H54 (cell line): ENCODE measurements around the gene SMURF1.

Experiments
- DNase-seq: peaks from one replicate; pipeline ENCODE4 v3.0.0; 2011; ENCODE audit warnings: low spot score, mixed read lengths; ENCODE audit not compliant: insufficient read length
- FAIRE-seq: peaks from 3 replicates; lab custom pipeline; 2011; peaks lifted over from hg19 to GRCh38; lab: Jason Lieb, UNC
- POLR2A ChIP-seq: IDR thresholded peaks from 2 replicates; pipeline ENCODE4 v1.6.1; 2011; ENCODE audit warnings: low read depth, mild to moderate bottlenecking, low read length

The SMURF1 gene

DNA sequence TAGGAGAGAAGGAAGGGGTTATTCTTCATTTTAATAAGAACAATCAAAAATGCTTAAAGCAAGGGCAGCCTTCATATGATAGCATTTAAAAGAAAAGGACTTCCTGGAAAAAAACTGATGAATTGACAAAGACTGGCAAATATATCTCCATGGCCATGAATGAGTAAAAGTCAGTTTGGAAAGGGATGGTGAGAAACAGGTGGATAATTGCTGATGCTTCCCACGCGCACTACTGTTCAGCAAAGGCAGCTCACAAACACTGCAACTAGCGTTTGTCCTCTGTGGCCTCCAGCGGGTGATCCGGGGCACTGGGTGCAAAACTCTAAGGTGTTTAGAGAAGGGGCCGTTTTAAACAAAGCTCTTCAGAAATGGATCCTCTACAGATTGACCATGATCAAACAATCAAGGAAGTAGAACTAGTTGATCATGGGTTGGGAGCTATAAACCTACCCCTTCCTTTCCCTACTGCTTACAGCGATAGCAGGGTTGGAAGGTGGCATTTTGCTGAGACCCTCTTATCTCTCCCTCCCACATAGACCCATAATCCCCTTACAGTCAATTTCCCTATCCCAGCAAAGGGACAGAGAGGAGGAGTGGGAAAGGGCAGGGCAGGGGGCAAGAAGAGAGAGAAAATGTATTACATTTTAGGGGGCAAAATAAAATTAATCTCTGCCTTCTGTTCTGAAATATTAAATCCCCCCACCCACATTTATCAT lies 53.8 kb downstream of the SMURF1 start:
- no peak for DNase-seq
- no peak for TF ChIP-seq POLR2A
- FAIRE-seq = no peak

DNA sequence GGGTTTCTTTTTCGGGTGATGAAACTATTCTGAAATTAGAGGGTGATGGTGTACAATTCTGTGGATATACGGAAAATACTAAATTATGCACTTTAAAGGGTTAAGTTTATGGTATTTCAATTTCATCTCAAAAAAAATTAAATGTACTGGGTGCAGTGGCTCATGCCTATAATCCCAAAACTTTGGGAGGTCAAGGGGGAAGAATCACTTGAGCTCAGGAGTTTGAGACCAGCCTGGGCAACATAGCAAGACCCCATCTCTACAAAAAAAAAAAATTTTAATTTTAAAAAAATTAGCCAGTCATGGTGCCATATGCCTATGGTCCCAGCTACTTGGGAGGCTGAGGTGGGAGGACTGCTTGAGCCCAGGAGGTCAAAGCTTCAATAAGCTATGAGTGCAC lies 57.0 kb downstream of the SMURF1 start:
- TF ChIP-seq POLR2A = no peak
- no peak for DNase-seq
- FAIRE-seq = no peak

GRCh38 chr7:99086532-99086931 lies 57.4 kb downstream of the SMURF1 start:
- DNase-seq (no peak), FAIRE-seq (no peak)
- no peak for TF ChIP-seq POLR2A

GRCh38 chr7:99083733-99084132 lies 60.2 kb downstream of the SMURF1 start:
- no peak for FAIRE-seq

DNA sequence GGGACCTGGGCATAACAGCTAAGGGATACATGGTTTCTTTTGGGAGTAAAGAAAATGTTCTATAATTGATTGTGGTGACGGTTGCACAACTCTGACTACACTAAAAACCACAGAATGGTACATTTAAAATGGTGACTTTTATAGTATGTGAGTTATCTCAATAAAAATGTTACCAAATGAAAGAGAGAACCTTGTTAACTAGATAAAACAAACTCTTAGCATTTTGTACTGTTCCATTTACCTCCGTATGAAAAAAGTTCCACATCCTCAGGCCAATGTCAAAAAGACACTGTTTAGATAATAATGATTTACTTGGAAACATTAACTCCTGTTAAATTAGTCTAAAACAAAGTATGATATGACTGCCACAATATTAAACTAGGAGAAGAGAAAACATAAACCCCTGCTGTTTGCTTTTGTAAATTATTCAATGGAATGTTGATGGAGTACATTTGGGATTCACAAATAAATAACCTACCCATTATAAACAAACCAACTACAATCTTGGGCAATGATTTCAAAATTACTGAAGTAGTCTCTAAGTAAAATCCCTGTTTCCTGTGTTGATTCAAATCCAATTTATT lies 60.7 kb downstream of the SMURF1 start:
- FAIRE-seq (no peak), DNase-seq (no peak)

More at GRCh38 chr7:99083733-99084132, 60.2 kb downstream of the SMURF1 start:
- TF ChIP-seq POLR2A = no peak
- no peak for DNase-seq

GRCh38 chr7:99080679-99081078 lies 63.2 kb downstream of the SMURF1 start:
- FAIRE-seq = no peak
- no peak for DNase-seq
- TF ChIP-seq POLR2A = no peak

More for the DNA sequence above, 60.7 kb downstream of the SMURF1 start:
- no peak for TF ChIP-seq POLR2A

- FAIRE-seq = no peak
- no peak for TF ChIP-seq POLR2A
- no peak for DNase-seq
Observed at GRCh38 chr7:99079104-99079503, 64.8 kb downstream of the SMURF1 start.

- no peak for FAIRE-seq
- TF ChIP-seq POLR2A = no peak
- no peak for DNase-seq
Observed at GRCh38 chr7:99078416-99078815, 65.5 kb downstream of the SMURF1 start.

DNA sequence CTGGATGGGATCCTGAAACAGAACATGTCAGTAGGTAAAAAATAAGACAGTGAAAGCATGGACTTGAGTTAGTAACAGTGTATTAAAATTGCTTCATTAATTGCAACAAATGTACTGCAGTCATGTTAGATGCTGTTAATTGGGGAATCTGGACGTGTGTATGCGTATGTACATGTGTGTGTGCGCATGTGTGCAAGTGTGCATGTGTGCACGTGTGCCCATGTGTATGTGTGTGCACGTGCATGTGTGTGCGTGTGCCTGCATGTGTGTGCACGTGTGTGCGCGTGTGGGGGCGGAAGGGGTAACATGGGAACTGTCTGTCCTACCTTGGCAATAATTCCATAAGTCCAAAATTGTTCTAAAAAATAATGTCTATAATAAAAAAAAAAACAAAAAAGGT lies 67.3 kb downstream of the SMURF1 start:
- TF ChIP-seq POLR2A = no peak
- FAIRE-seq = no peak
- DNase-seq = no peak

GRCh38 chr7:99073839-99074446 lies 70.0 kb downstream of the SMURF1 start:
- TF ChIP-seq POLR2A = no peak
- DNase-seq (no peak), FAIRE-seq (no peak)

DNA sequence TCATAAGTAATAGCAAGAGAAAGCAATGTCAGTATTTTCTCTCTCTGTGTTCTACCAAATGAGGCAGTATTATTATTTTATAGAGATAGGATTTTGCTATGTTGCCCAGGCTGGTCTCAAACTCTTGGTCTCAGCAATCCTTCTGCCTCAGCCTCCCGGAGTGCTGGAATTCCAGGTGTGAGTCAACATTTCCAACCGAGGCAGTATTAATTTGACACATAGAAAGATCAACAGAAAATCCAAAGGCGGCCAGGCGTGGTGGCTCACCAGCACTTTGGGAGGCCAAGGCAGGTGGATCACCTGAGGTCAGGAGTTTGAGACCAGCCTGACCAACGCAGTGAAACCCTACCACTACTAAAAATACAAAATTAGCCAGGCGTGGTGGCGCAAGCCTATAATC lies 71.8 kb downstream of the SMURF1 start:
- TF ChIP-seq POLR2A = no peak
- FAIRE-seq = no peak
- no peak for DNase-seq

- DNase-seq (no peak), FAIRE-seq (no peak)
- no peak for TF ChIP-seq POLR2A
Observed at GRCh38 chr7:99070361-99070760, 73.5 kb downstream of the SMURF1 start.

GRCh38 chr7:99061001-99061776 lies 82.7 kb downstream of the SMURF1 start:
- TF ChIP-seq POLR2A = no peak
- FAIRE-seq (no peak), DNase-seq (no peak)

DNA sequence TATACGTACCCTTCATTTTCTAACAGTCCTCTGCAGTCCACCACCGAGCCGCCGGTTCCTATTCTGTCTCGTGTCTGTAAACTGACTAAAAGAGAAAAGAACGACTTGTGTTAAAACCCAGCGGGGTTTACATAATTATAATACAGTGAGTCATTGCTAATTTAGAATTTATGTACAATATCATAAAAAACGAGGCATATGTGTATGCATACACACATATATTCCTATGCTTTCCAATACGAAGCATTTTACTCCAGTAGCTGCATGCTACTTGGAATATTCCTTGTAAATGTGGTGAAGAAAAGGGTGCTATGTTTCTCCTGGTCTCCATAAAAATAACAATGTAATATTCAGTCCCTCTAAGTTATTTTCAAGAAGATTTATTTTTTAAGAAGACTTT lies 89.1 kb downstream of the SMURF1 start:
- DNase-seq (no peak), FAIRE-seq (no peak)
- TF ChIP-seq POLR2A = no peak
